Caco-2 (cell line): Measurements from ENCODE around the gene TCTA. TPM values are rescaled to one million over a fixed set of nuclear protein-coding genes. Genes with fewer than 3 reads are reported as not detected.

ENCODE experiments used
- BruUV-seq: library from RNA; stranded (reverse); fragments of 400-500 nt; replicated peaks from 2 replicates; lab custom pipeline; 2021; lab: Mats Ljungman, UMichigan
- CTCF ChIA-PET: fragments of 300-600 bp; sonication (Branson Sonifier 250); formaldehyde crosslinking; loops from one replicate; lab custom pipeline; 2022; ENCODE audit warnings: antibody characterized with exemption; lab: Charles Lee
- POLR2A ChIA-PET: fragments of 300-600 bp; sonication (Branson Sonifier 250); formaldehyde crosslinking; loops from one replicate; lab custom pipeline; 2022; ENCODE audit warnings: antibody characterized with exemption; lab: Charles Lee
- DNase-seq, 2 experiments: peaks; one replicate each; pipeline versions ENCODE4 v3.0.0 to v3.0.0-alpha.2; 2020 to 2022
- H3K27me3 ChIP-seq: replicated peaks from 2 replicates; pipeline ENCODE4 v1.6.0; 2011; ENCODE audit warnings: low read length; ENCODE audit not compliant: control insufficient read depth, insufficient read depth
- H3K36me3 ChIP-seq: 2 replicates; pipeline ENCODE4 v1.5.1; 2011; ENCODE audit warnings: low read length; ENCODE audit not compliant: control insufficient read depth, insufficient read depth
- H3K4me1 ChIP-seq: fragments of 250-450 bp; sonication (Bioruptor Pico); 2 replicates; pipeline ENCODE4 v1.5.1; 2020; ENCODE audit warnings: mild to moderate bottlenecking
- H3K4me3 ChIP-seq: 2 replicates; pipeline ENCODE4 v1.5.1; 2011; ENCODE audit warnings: low read depth, mild to moderate bottlenecking, control low read depth, low read length
- H3K9me3 ChIP-seq: fragments of 250-450 bp; sonication (Bioruptor Pico); 2 replicates; pipeline ENCODE4 v1.5.1; 2020; ENCODE audit warnings: mild to moderate bottlenecking, moderate library complexity
- H3K27ac Mint-ChIP-seq: one replicate; pipeline ENCODE4 v1.8.0; 2022; ENCODE audit warnings: mixed read lengths; ENCODE audit not compliant: unreplicated experiment
- H3K27me3 Mint-ChIP-seq: one replicate; pipeline ENCODE4 v1.8.0; 2022; ENCODE audit warnings: mixed read lengths; ENCODE audit not compliant: insufficient read depth, unreplicated experiment
- H3K36me3 Mint-ChIP-seq: one replicate; pipeline ENCODE4 v1.8.0; 2022; ENCODE audit warnings: mild to moderate bottlenecking, mixed read lengths; ENCODE audit not compliant: insufficient read depth, unreplicated experiment
- H3K4me1 Mint-ChIP-seq: one replicate; pipeline ENCODE4 v1.8.0; 2022; ENCODE audit warnings: low read depth, mixed read lengths; ENCODE audit not compliant: unreplicated experiment
- H3K4me3 Mint-ChIP-seq: one replicate; pipeline ENCODE4 v1.8.0; 2022; ENCODE audit warnings: mild to moderate bottlenecking, moderate library complexity, mixed read lengths; ENCODE audit not compliant: unreplicated experiment
- H3K9me3 Mint-ChIP-seq: one replicate; pipeline ENCODE4 v1.8.0; 2022; ENCODE audit warnings: mixed read lengths; ENCODE audit not compliant: unreplicated experiment
- CTCF ChIP-seq, 2 experiments: fragments of 200-600 bp in 1 of 2; IDR thresholded peaks; 1 replicate in 1 of 2; 2 replicates in 1 of 2; pipeline versions ENCODE4 v1.5.1 to v1.8.0; 2011 to 2022; ENCODE audit warnings: antibody characterized with exemption in 1 of 2, control low read depth in 1 of 2, inconsistent platforms in 1 of 2, low read depth in 1 of 2, low read length in 1 of 2, mild to moderate bottlenecking in 1 of 2, moderate library complexity in 1 of 2; ENCODE audit not compliant: insufficient read depth in 1 of 2, severe bottlenecking in 1 of 2, unreplicated experiment in 1 of 2
- intact Hi-C: fragments of 100-400 bp; cut with micrococcal nuclease; formaldehyde crosslinking; loops from one replicate; pipeline ENCODE4 v1.10.0; 2022; ENCODE audit not compliant: unreplicated experiment
- total RNA-seq: library from RNA; stranded (reverse); gene quantifications from 2 replicates; pipeline ENCODE4 v1.2.3, GENCODE V29; 2022

Gene TCTA
- total RNA-seq, 1 experiment from 2014 or later = 15.5 TPM

GRCh38 chr3:49406571-49407565, 5.4 kb upstream of the TCTA start:
- Mint-ChIP-seq H3K4me3 (no peak overlapping the region), H3K27me3 (no peaks in the 10 kb centered on the region), H3K27ac (no peak overlapping the region), H3K4me1 (peaks cover 22% of the 10 kb centered on the region), H3K9me3 (no peaks in the 10 kb centered on the region), H3K36me3 (peaks cover 16% of the 10 kb centered on the region)
- Histone ChIP-seq H3K4me3 (no peak overlapping the region), H3K4me1 (peaks cover 23% of the 10 kb centered on the region), H3K27me3 (no peaks in the 10 kb centered on the region), H3K9me3 (no peaks in the 10 kb centered on the region), H3K36me3 (no peaks in the 10 kb centered on the region)
- no TSS peak for BruUV-seq
- no peak for DNase-seq
- TF ChIP-seq CTCF (IDR thresholded peaks at IDR 0.05; ENCODE audit: insufficient read depth in 1 of 2, low read depth in 1 of 2, low read length in 1 of 2, severe bottlenecking in 1 of 2, unreplicated experiment in 1 of 2) = no peak
- intact Hi-C loops = no loop called here
- ChIA-PET POLR2A (no interaction called here), CTCF (no interaction called here)

GRCh38 chr3:49410066-49410845, 2.0 kb upstream of the TCTA start:
- intact Hi-C loops = no loop called here
- TSS peak; percentile 66 for BruUV-seq
- Histone ChIP-seq H3K4me3 (peak overlapping the region; percentile 92), H3K9me3 (no peaks in the 10 kb centered on the region), H3K4me1 (peaks cover 23% of the 10 kb centered on the region), H3K27me3 (no peaks in the 10 kb centered on the region), H3K36me3 (no peaks in the 10 kb centered on the region; the same call in 1 of the 2 replicates)
- no peak for TF ChIP-seq CTCF (IDR thresholded peaks at IDR 0.05; ENCODE audit: insufficient read depth in 1 of 2, low read depth in 1 of 2, low read length in 1 of 2, severe bottlenecking in 1 of 2, unreplicated experiment in 1 of 2)
- no peak for DNase-seq
- ChIA-PET CTCF (interaction anchor here (1.0 kb wide), 1 partner anchor 39 kb away, joined by 4 read pairs; no protein-coding TSS in a partner anchor), POLR2A (interaction anchor here (1.5 kb wide), 1 partner anchor 317 kb away, joined by 11 read pairs; the partner anchor contains the start of gene QRICH1)
- Mint-ChIP-seq H3K9me3 (no peaks in the 10 kb centered on the region), H3K4me3 (peak overlapping the region; percentile 88), H3K27ac (peak overlapping the region; percentile 94), H3K4me1 (peaks cover 28% of the 10 kb centered on the region), H3K27me3 (no peaks in the 10 kb centered on the region), H3K36me3 (peaks cover 33% of the 10 kb centered on the region)
